ENCODE measurements around the gene SNAP23. TPM values are rescaled to one million over a fixed set of nuclear protein-coding genes. Genes with fewer than 3 reads are reported as not detected.

SNAP23 gene
- total RNA-seq, 1 experiment from 2014 or later: 68.3 TPM

GRCh38 chr15:42499858-42500609 lies 4.6 kb downstream of the SNAP23 start (continued):
- TF ChIP-seq, protein P1, sequence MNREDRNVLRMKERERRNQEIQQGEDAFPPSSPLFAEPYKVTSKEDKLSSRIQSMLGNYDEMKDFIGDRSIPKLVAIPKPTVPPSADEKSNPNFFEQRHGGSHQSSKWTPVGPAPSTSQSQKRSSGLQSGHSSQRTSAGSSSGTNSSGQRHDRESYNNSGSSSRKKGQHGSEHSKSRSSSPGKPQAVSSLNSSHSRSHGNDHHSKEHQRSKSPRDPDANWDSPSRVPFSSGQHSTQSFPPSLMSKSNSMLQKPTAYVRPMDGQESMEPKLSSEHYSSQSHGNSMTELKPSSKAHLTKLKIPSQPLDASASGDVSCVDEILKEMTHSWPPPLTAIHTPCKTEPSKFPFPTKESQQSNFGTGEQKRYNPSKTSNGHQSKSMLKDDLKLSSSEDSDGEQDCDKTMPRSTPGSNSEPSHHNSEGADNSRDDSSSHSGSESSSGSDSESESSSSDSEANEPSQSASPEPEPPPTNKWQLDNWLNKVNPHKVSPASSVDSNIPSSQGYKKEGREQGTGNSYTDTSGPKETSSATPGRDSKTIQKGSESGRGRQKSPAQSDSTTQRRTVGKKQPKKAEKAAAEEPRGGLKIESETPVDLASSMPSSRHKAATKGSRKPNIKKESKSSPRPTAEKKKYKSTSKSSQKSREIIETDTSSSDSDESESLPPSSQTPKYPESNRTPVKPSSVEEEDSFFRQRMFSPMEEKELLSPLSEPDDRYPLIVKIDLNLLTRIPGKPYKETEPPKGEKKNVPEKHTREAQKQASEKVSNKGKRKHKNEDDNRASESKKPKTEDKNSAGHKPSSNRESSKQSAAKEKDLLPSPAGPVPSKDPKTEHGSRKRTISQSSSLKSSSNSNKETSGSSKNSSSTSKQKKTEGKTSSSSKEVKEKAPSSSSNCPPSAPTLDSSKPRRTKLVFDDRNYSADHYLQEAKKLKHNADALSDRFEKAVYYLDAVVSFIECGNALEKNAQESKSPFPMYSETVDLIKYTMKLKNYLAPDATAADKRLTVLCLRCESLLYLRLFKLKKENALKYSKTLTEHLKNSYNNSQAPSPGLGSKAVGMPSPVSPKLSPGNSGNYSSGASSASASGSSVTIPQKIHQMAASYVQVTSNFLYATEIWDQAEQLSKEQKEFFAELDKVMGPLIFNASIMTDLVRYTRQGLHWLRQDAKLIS (CRISPR knock-in tag; IDR thresholded peaks at IDR 0.05; ENCODE audit: borderline replicate concordance): no peak

- CTCF ChIA-PET: no interaction called here
- no peak for DNase-seq (ENCODE audit: low spot score)
- Mint-ChIP-seq H3K4me1 (peaks cover 40% of the 10 kb centered on the region), H3K4me3 (no peak overlapping the region), H3K27me3 (ENCODE audit: low read depth) (no peaks in the 10 kb centered on the region), H3K27ac (no peak overlapping the region), H3K36me3 (no peaks in the 10 kb centered on the region), H3K9me3 (no peaks in the 10 kb centered on the region)
- no peak for ATAC-seq
- TF ChIP-seq IRF2 (CRISPR knock-in tag; IDR thresholded peaks at IDR 0.05; ENCODE audit: borderline replicate concordance, low read depth): no peak
- TF ChIP-seq NR3C1 (CRISPR knock-in tag; conservative IDR thresholded peaks at IDR 0.05; ENCODE audit: low read depth): no peak
- TF ChIP-seq CREM (CRISPR knock-in tag; IDR thresholded peaks at IDR 0.05): no peak
- no peak for TF ChIP-seq ZNF317 (CRISPR knock-in tag; IDR thresholded peaks at IDR 0.05; ENCODE audit: borderline replicate concordance, low read depth)
- TF ChIP-seq RELA (CRISPR knock-in tag; IDR thresholded peaks at IDR 0.05; ENCODE audit: borderline replicate concordance): no peak
- TF ChIP-seq ZNF219 (CRISPR knock-in tag; IDR thresholded peaks at IDR 0.05; ENCODE audit: borderline replicate concordance): no peak
- TF ChIP-seq GTF2I (CRISPR knock-in tag; conservative IDR thresholded peaks at IDR 0.05): no peak
- TF ChIP-seq NFATC4 (CRISPR knock-in tag; IDR thresholded peaks at IDR 0.05): no peak
- TF ChIP-seq OVOL2 (CRISPR knock-in tag; IDR thresholded peaks at IDR 0.05; ENCODE audit: borderline replicate concordance): no peak
- TF ChIP-seq, protein P2, sequence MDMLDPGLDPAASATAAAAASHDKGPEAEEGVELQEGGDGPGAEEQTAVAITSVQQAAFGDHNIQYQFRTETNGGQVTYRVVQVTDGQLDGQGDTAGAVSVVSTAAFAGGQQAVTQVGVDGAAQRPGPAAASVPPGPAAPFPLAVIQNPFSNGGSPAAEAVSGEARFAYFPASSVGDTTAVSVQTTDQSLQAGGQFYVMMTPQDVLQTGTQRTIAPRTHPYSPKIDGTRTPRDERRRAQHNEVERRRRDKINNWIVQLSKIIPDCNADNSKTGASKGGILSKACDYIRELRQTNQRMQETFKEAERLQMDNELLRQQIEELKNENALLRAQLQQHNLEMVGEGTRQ (CRISPR knock-in tag; IDR thresholded peaks at IDR 0.05): no peak
- TF ChIP-seq ZNF281 (CRISPR knock-in tag; IDR thresholded peaks at IDR 0.05): no peak
- no peak for TF ChIP-seq ZNF232 (CRISPR knock-in tag; IDR thresholded peaks at IDR 0.05)
- TF ChIP-seq ATF3 (CRISPR knock-in tag; conservative IDR thresholded peaks at IDR 0.05): no peak
- TF ChIP-seq GRHL2 (CRISPR knock-in tag; IDR thresholded peaks at IDR 0.05; ENCODE audit: insufficient replicate concordance, severe bottlenecking): no peak
- no peak for TF ChIP-seq ZNF263 (CRISPR knock-in tag; IDR thresholded peaks at IDR 0.05; ENCODE audit: low read depth)
- TF ChIP-seq ZNF671 (CRISPR knock-in tag; IDR thresholded peaks at IDR 0.05): no peak
- POLR2A ChIA-PET: interaction anchor here (2.0 kb wide), 1 partner anchor 11 kb away, joined by 5 read pairs; the partner anchor contains the start of gene ZNF106
These were observed 7.0 kb downstream of the SNAP23 start for GRCh38 chr15:42502477-42502876.
